ENCODE results near the gene SAMD3. TPM values are rescaled to one million over a fixed set of nuclear protein-coding genes. Genes with fewer than 3 reads are reported as not detected.

The SAMD3 gene
- total and polyA plus RNA-seq, 2 of the 8 experiments (the other 6 are each of a cell fraction or from before 2014, with no cell fraction given) = 1.8 to 1.9 TPM

GRCh38 chr6:130269969-130270635, 47.4 kb upstream of the SAMD3 start:
- Histone ChIP-seq H2BK20ac (ENCODE audit: low read length) (no peak overlapping the region), H4K20me1 (replicated peaks in 1 of 2; ENCODE audit: control insufficient read depth in 1 of 2, insufficient read depth in 2 of 2, low read length in 2 of 2) (no peaks in the 10 kb centered on the region), H4K8ac (ENCODE audit: extremely low read depth, insufficient read depth, low read length) (no peak overlapping the region), H3K14ac (ENCODE audit: insufficient read length) (no peak overlapping the region), H3K79me1 (ENCODE audit: low read depth, low read length) (no peaks in the 10 kb centered on the region), H3K79me2 (ENCODE audit: control insufficient read depth in 1 of 2, insufficient read depth in 2 of 2, low read length in 2 of 2) (no peaks in the 10 kb centered on the region), H3K36me3 (ENCODE audit: control insufficient read depth in 2 of 4, insufficient read depth in 4 of 4, low read length in 3 of 4) (no peaks in the 10 kb centered on the region; a peak in 1 of 8 replicates), H2BK12ac (ENCODE audit: low read depth, low read length) (no peak overlapping the region), H4K5ac (ENCODE audit: insufficient read length, low read depth, low read length) (no peak overlapping the region), H2BK5ac (ENCODE audit: low read depth, low read length) (no peak overlapping the region), H3K23ac (ENCODE audit: insufficient read length) (no peak overlapping the region), H3K56ac (replicated peaks; ENCODE audit: insufficient read length, low read depth, low read length) (no peak overlapping the region), H3K4me1 (replicated peaks in 1 of 4; ENCODE audit: control insufficient read depth in 3 of 4, insufficient read depth in 4 of 4, low read length in 3 of 4) (no peaks in the 10 kb centered on the region), H2BK120ac (replicated peaks; ENCODE audit: low read depth, low read length) (no peak overlapping the region), H2AFZ (ENCODE audit: low read length) (no peak overlapping the region), H3K27me3 (replicated peaks in 1 of 4; ENCODE audit: control insufficient read depth in 3 of 4, extremely low read depth in 1 of 4, insufficient read depth in 3 of 4, low read length in 3 of 4) (no peaks in the 10 kb centered on the region), H3K9ac (replicated peaks in 1 of 4; ENCODE audit: extremely low read depth in 1 of 4, low read depth in 3 of 4, low read length in 3 of 4) (no peak overlapping the region), H3K23me2 (ENCODE audit: low read depth, low read length) (no peaks in the 10 kb centered on the region), H3K4ac (replicated peaks; ENCODE audit: insufficient read length, low read depth, low read length) (no peak overlapping the region), H2AK5ac (ENCODE audit: low read depth, low read length) (no peak overlapping the region), H3K4me3 (ENCODE audit: extremely low read depth in 1 of 4, insufficient read depth in 2 of 4, low read depth in 3 of 4, low read length in 4 of 4) (no peak overlapping the region), H3K4me2 (ENCODE audit: insufficient read depth in 1 of 2, low read depth in 2 of 2, low read length in 2 of 2) (no peak overlapping the region), H3K27ac (ENCODE audit: low read depth, low read length) (no peak overlapping the region), H2BK15ac (ENCODE audit: low read length) (no peak overlapping the region), H3K18ac (ENCODE audit: extremely low read depth, low read length) (no peak overlapping the region), H3K9me3 (ENCODE audit: insufficient read depth in 2 of 2, low read depth in 1 of 2, low read length in 1 of 2) (peaks cover 16 to 17% of the 10 kb centered on the region in 2 experiments), H4K91ac (replicated peaks; ENCODE audit: insufficient read length, low read length) (no peak overlapping the region)
- 88% methylated on average over 3 of the region's 3 CpGs; no CpG with 5 or more reads in 1 of the 2 experiments for WGBS, 2 experiments (ENCODE audit: extremely low coverage in 1 of 2, insufficient coverage in 1 of 2, insufficient read length in 1 of 2, insufficient replicate concordance in 2 of 2, low coverage in 1 of 2, low lambda C conversion rate in 2 of 2, missing lambda C conversion rate in 1 of 2)
- CTCF ChIA-PET (ENCODE audit: partially characterized antibody) = no interaction called here
- FAIRE-seq (no peak), DNase-seq (ENCODE audit: low read depth in 1 of 2, low spot score in 2 of 2) (no peak)
- POLR2A ChIA-PET (ENCODE audit: partially characterized antibody) = no interaction called here
- no peak for TF ChIP-seq SP4 (IDR thresholded peaks at IDR 0.05; ENCODE audit: low read length)
- TF ChIP-seq POLR2AphosphoS5 (IDR thresholded peaks at IDR 0.05; ENCODE audit: low read depth, low read length) = no peak

All from H1 (cell line).